ENCODE results near the gene SMAD9.
"Not testable (repeated sequence)": the region's sequence is repeated elsewhere in the genome, so short reads cannot be mapped to it uniquely, and the experiment has no call there.

SMAD9 gene

GRCh38 chr13:36910545-36910944 is 9.5 kb downstream of the SMAD9 start:
- DNase-seq, result no peak

GRCh38 chr13:36907821-36908220 is 12.2 kb downstream of the SMAD9 start:
- no peak for DNase-seq

- no peak for DNase-seq
Observed at GRCh38 chr13:36907266-36907665, 12.8 kb downstream of the SMAD9 start.

- DNase-seq, result no peak
Observed at GRCh38 chr13:36905944-36906343, 14.1 kb downstream of the SMAD9 start.

- DNase-seq, result no peak
Observed at GRCh38 chr13:36903925-36904595, 16.0 kb downstream of the SMAD9 start.

- DNase-seq, result no peak
Observed at GRCh38 chr13:36897054-36897616, 22.9 kb downstream of the SMAD9 start.

- DNase-seq, result no peak
Observed at GRCh38 chr13:36891752-36892151, 28.3 kb downstream of the SMAD9 start.

GRCh38 chr13:36888645-36889044 is 31.4 kb downstream of the SMAD9 start:
- DNase-seq, result no peak

GRCh38 chr13:36887758-36888521 is 32.1 kb downstream of the SMAD9 start:
- DNase-seq, result peak; percentile 74

- DNase-seq, result no peak
Observed at GRCh38 chr13:36885901-36886300, 34.1 kb downstream of the SMAD9 start.

- DNase-seq, result no peak
Observed at GRCh38 chr13:36884235-36884634, 35.8 kb downstream of the SMAD9 start.

- DNase-seq, result no peak
Observed at GRCh38 chr13:36883824-36884223, 36.2 kb downstream of the SMAD9 start.

GRCh38 chr13:36883392-36883791 is 36.6 kb downstream of the SMAD9 start:
- DNase-seq, result not testable (repeated sequence)

GRCh38 chr13:36882829-36883390 is 37.1 kb downstream of the SMAD9 start:
- no peak for DNase-seq

- no peak for DNase-seq
Observed at GRCh38 chr13:36880961-36881360, 39.1 kb downstream of the SMAD9 start.

GRCh38 chr13:36879218-36879938 is 40.7 kb downstream of the SMAD9 start:
- no peak for DNase-seq

- peak; percentile 40 for DNase-seq
Observed at GRCh38 chr13:36875961-36876360, 44.1 kb downstream of the SMAD9 start.

- DNase-seq, result no peak
Observed at GRCh38 chr13:36875431-36875830, 44.6 kb downstream of the SMAD9 start.

GRCh38 chr13:36872621-36873020 is 47.4 kb downstream of the SMAD9 start:
- no peak for DNase-seq

- no peak for DNase-seq
Observed at GRCh38 chr13:36870050-36870692, 49.9 kb downstream of the SMAD9 start.

- DNase-seq, result no peak
Observed at GRCh38 chr13:36866232-36866631, 53.8 kb downstream of the SMAD9 start.

GRCh38 chr13:36865265-36865664 is 54.8 kb downstream of the SMAD9 start:
- no peak for DNase-seq

- DNase-seq, result no peak
Observed at GRCh38 chr13:36862722-36863121, 57.3 kb downstream of the SMAD9 start.
